ENCODE results near the gene KCNIP3.

Gene KCNIP3

GRCh38 chr2:95361216-95361980 lies 64.3 kb downstream of the KCNIP3 start:
- Histone ChIP-seq H3K4me3 (ENCODE audit: low read length in 2 of 2) (no peak overlapping the region), H3K27me3 (ENCODE audit: control insufficient read depth in 1 of 2, insufficient read depth in 2 of 2, low read length in 2 of 2) (no peaks in the 10 kb centered on the region), H3K36me3 (ENCODE audit: control insufficient read depth in 2 of 2, insufficient read depth in 2 of 2, low read length in 2 of 2) (no peaks in the 10 kb centered on the region), H3K4me1 (ENCODE audit: control insufficient read depth, insufficient read depth, low read length) (no peaks in the 10 kb centered on the region), H3K9ac (ENCODE audit: low read length in 2 of 2) (no peak overlapping the region), H3K9me3 (ENCODE audit: control insufficient read depth in 2 of 2, low read length in 2 of 2) (no peaks in the 10 kb centered on the region), H3K27ac (ENCODE audit: low read length) (no peak overlapping the region)

GRCh38 chr2:95362486-95362885 lies 65.3 kb downstream of the KCNIP3 start:
- H3K4me1 ChIP-seq (ENCODE audit: control insufficient read depth, insufficient read depth, low read length): no peaks in the 10 kb centered on the region
- H3K27me3 ChIP-seq (ENCODE audit: control insufficient read depth in 1 of 2, insufficient read depth in 2 of 2, low read length in 2 of 2): no peaks in the 10 kb centered on the region
- no peaks in the 10 kb centered on the region for H3K9me3 ChIP-seq (ENCODE audit: control insufficient read depth in 2 of 2, low read length in 2 of 2)
- no peak overlapping the region for H3K9ac ChIP-seq (ENCODE audit: low read length in 2 of 2)
- H3K36me3 ChIP-seq (ENCODE audit: control insufficient read depth in 2 of 2, insufficient read depth in 2 of 2, low read length in 2 of 2): no peaks in the 10 kb centered on the region
- no peak overlapping the region for H3K4me3 ChIP-seq (ENCODE audit: low read length in 2 of 2)
- H3K27ac ChIP-seq (ENCODE audit: low read length): no peak overlapping the region

- Histone ChIP-seq H3K36me3 (ENCODE audit: control insufficient read depth in 2 of 2, insufficient read depth in 2 of 2, low read length in 2 of 2) (no peaks in the 10 kb centered on the region), H3K9ac (ENCODE audit: low read length in 2 of 2) (no peak overlapping the region), H3K27ac (ENCODE audit: low read length) (no peak overlapping the region), H3K4me3 (ENCODE audit: low read length in 2 of 2) (no peak overlapping the region), H3K4me1 (ENCODE audit: control insufficient read depth, insufficient read depth, low read length) (no peaks in the 10 kb centered on the region), H3K27me3 (ENCODE audit: control insufficient read depth in 1 of 2, insufficient read depth in 2 of 2, low read length in 2 of 2) (no peaks in the 10 kb centered on the region), H3K9me3 (ENCODE audit: control insufficient read depth in 2 of 2, low read length in 2 of 2) (peaks cover 0 to 2% of the 10 kb centered on the region in 2 donors)
Measured at GRCh38 chr2:95366514-95366913, 69.4 kb downstream of the KCNIP3 start.

- peaks cover under 1 to 6% of the 10 kb centered on the region in 2 donors for H3K36me3 ChIP-seq (ENCODE audit: control insufficient read depth in 2 of 2, insufficient read depth in 2 of 2, low read length in 2 of 2)
- H3K27ac ChIP-seq (ENCODE audit: low read length): no peak overlapping the region
- H3K4me3 ChIP-seq (ENCODE audit: low read length in 2 of 2): no peak overlapping the region
- no peak overlapping the region for H3K9ac ChIP-seq (ENCODE audit: low read length in 2 of 2)
- H3K27me3 ChIP-seq (ENCODE audit: control insufficient read depth in 1 of 2, insufficient read depth in 2 of 2, low read length in 2 of 2): no peaks in the 10 kb centered on the region
- peaks cover 0 to 2% of the 10 kb centered on the region in 2 donors for H3K9me3 ChIP-seq (ENCODE audit: control insufficient read depth in 2 of 2, low read length in 2 of 2)
- no peaks in the 10 kb centered on the region for H3K4me1 ChIP-seq (ENCODE audit: control insufficient read depth, insufficient read depth, low read length)
Measured at GRCh38 chr2:95372216-95372829, 75.2 kb downstream of the KCNIP3 start.

- H3K36me3 ChIP-seq (ENCODE audit: control insufficient read depth in 2 of 2, insufficient read depth in 2 of 2, low read length in 2 of 2): peaks cover 4 to 10% of the 10 kb centered on the region in 2 donors
- H3K9ac ChIP-seq (ENCODE audit: low read length in 2 of 2): no peak overlapping the region
- H3K9me3 ChIP-seq (ENCODE audit: control insufficient read depth in 2 of 2, low read length in 2 of 2): peaks cover 0 to 2% of the 10 kb centered on the region in 2 donors
- H3K4me3 ChIP-seq (ENCODE audit: low read length in 2 of 2): no peak overlapping the region
- no peak overlapping the region for H3K27ac ChIP-seq (ENCODE audit: low read length)
- H3K4me1 ChIP-seq (ENCODE audit: control insufficient read depth, insufficient read depth, low read length): no peaks in the 10 kb centered on the region
- no peaks in the 10 kb centered on the region for H3K27me3 ChIP-seq (ENCODE audit: control insufficient read depth in 1 of 2, insufficient read depth in 2 of 2, low read length in 2 of 2)
Measured at GRCh38 chr2:95372845-95373244, 75.7 kb downstream of the KCNIP3 start.

- H3K27ac ChIP-seq (ENCODE audit: low read length): no peak overlapping the region
- peaks cover 0 to 2% of the 10 kb centered on the region in 2 donors for H3K9me3 ChIP-seq (ENCODE audit: control insufficient read depth in 2 of 2, low read length in 2 of 2)
- no peaks in the 10 kb centered on the region for H3K27me3 ChIP-seq (ENCODE audit: control insufficient read depth in 1 of 2, insufficient read depth in 2 of 2, low read length in 2 of 2)
- H3K4me1 ChIP-seq (ENCODE audit: control insufficient read depth, insufficient read depth, low read length): no peaks in the 10 kb centered on the region
- no peak overlapping the region for H3K4me3 ChIP-seq (ENCODE audit: low read length in 2 of 2)
- no peak overlapping the region for H3K9ac ChIP-seq (ENCODE audit: low read length in 2 of 2)
- peaks cover 4 to 10% of the 10 kb centered on the region in 2 donors for H3K36me3 ChIP-seq (ENCODE audit: control insufficient read depth in 2 of 2, insufficient read depth in 2 of 2, low read length in 2 of 2)
Measured at GRCh38 chr2:95374029-95374428, 76.9 kb downstream of the KCNIP3 start.

- peaks cover 4 to 10% of the 10 kb centered on the region in 2 donors for H3K36me3 ChIP-seq (ENCODE audit: control insufficient read depth in 2 of 2, insufficient read depth in 2 of 2, low read length in 2 of 2)
- H3K27ac ChIP-seq (ENCODE audit: low read length): no peak overlapping the region
- peaks cover 0 to 2% of the 10 kb centered on the region in 2 donors for H3K9me3 ChIP-seq (ENCODE audit: control insufficient read depth in 2 of 2, low read length in 2 of 2)
- no peaks in the 10 kb centered on the region for H3K27me3 ChIP-seq (ENCODE audit: control insufficient read depth in 1 of 2, insufficient read depth in 2 of 2, low read length in 2 of 2)
- H3K4me3 ChIP-seq (ENCODE audit: low read length in 2 of 2): no peak overlapping the region
- no peaks in the 10 kb centered on the region for H3K4me1 ChIP-seq (ENCODE audit: control insufficient read depth, insufficient read depth, low read length)
- no peak overlapping the region for H3K9ac ChIP-seq (ENCODE audit: low read length in 2 of 2)
Measured at GRCh38 chr2:95374451-95374920, 77.3 kb downstream of the KCNIP3 start.

- peaks cover 0 to 2% of the 10 kb centered on the region in 2 donors for H3K9me3 ChIP-seq (ENCODE audit: control insufficient read depth in 2 of 2, low read length in 2 of 2)
- no peak overlapping the region for H3K27ac ChIP-seq (ENCODE audit: low read length)
- peaks cover 4 to 10% of the 10 kb centered on the region in 2 donors for H3K36me3 ChIP-seq (ENCODE audit: control insufficient read depth in 2 of 2, insufficient read depth in 2 of 2, low read length in 2 of 2)
- no peak overlapping the region for H3K9ac ChIP-seq (ENCODE audit: low read length in 2 of 2)
- no peaks in the 10 kb centered on the region for H3K4me1 ChIP-seq (ENCODE audit: control insufficient read depth, insufficient read depth, low read length)
- H3K4me3 ChIP-seq (ENCODE audit: low read length in 2 of 2): no peak overlapping the region
- H3K27me3 ChIP-seq (ENCODE audit: control insufficient read depth in 1 of 2, insufficient read depth in 2 of 2, low read length in 2 of 2): no peaks in the 10 kb centered on the region
Measured at GRCh38 chr2:95374921-95375471, 77.8 kb downstream of the KCNIP3 start.

GRCh38 chr2:95375532-95376150 lies 78.5 kb downstream of the KCNIP3 start:
- no peak overlapping the region for H3K27ac ChIP-seq (ENCODE audit: low read length)
- no peaks in the 10 kb centered on the region for H3K27me3 ChIP-seq (ENCODE audit: control insufficient read depth in 1 of 2, insufficient read depth in 2 of 2, low read length in 2 of 2)
- no peak overlapping the region for H3K4me3 ChIP-seq (ENCODE audit: low read length in 2 of 2)
- H3K9ac ChIP-seq (ENCODE audit: low read length in 2 of 2): no peak overlapping the region
- H3K4me1 ChIP-seq (ENCODE audit: control insufficient read depth, insufficient read depth, low read length): no peaks in the 10 kb centered on the region
- H3K36me3 ChIP-seq (ENCODE audit: control insufficient read depth in 2 of 2, insufficient read depth in 2 of 2, low read length in 2 of 2): peaks cover 4 to 10% of the 10 kb centered on the region in 2 donors
- H3K9me3 ChIP-seq (ENCODE audit: control insufficient read depth in 2 of 2, low read length in 2 of 2): no peaks in the 10 kb centered on the region

- H3K4me1 ChIP-seq (ENCODE audit: control insufficient read depth, insufficient read depth, low read length): no peaks in the 10 kb centered on the region
- no peaks in the 10 kb centered on the region for H3K27me3 ChIP-seq (ENCODE audit: control insufficient read depth in 1 of 2, insufficient read depth in 2 of 2, low read length in 2 of 2)
- no peak overlapping the region for H3K4me3 ChIP-seq (ENCODE audit: low read length in 2 of 2)
- H3K36me3 ChIP-seq (ENCODE audit: control insufficient read depth in 2 of 2, insufficient read depth in 2 of 2, low read length in 2 of 2): peaks cover 4 to 10% of the 10 kb centered on the region in 2 donors
- H3K9ac ChIP-seq (ENCODE audit: low read length in 2 of 2): no peak overlapping the region
- no peaks in the 10 kb centered on the region for H3K9me3 ChIP-seq (ENCODE audit: control insufficient read depth in 2 of 2, low read length in 2 of 2)
- no peak overlapping the region for H3K27ac ChIP-seq (ENCODE audit: low read length)
Measured at GRCh38 chr2:95376311-95377215, 79.4 kb downstream of the KCNIP3 start.
